Endodermal cell (in vitro differentiated cells): ENCODE measurements around the gene GFRAL. TPM values are rescaled to one million over a fixed set of nuclear protein-coding genes. Genes with fewer than 3 reads are reported as not detected.
A peak's percentile ranks its signal among the peaks of the same experiment; 100 is the strongest.

Experiments
- DNase-seq: peaks from one replicate; pipeline ENCODE4 v3.0.0-alpha.2; 2017
- H3K27ac ChIP-seq: 2 replicates; pipeline ENCODE4 v1.5.1; 2013; ENCODE audit warnings: mild to moderate bottlenecking, low read depth, low read length, moderate library complexity
- H3K27me3 ChIP-seq: 2 replicates; pipeline ENCODE4 v1.6.1; 2013; ENCODE audit warnings: mild to moderate bottlenecking, low read length, moderate library complexity; ENCODE audit not compliant: insufficient read depth, control insufficient read depth, poor library complexity, severe bottlenecking
- H3K36me3 ChIP-seq: 2 replicates; pipeline ENCODE4 v1.7.0; 2013; ENCODE audit warnings: mild to moderate bottlenecking, low read length, moderate library complexity; ENCODE audit not compliant: control insufficient read depth, insufficient read depth
- H3K4me1 ChIP-seq: one replicate; pipeline ENCODE4 v1.7.0; 2013; ENCODE audit warnings: low read length; ENCODE audit not compliant: control insufficient read depth, insufficient read depth
- H3K4me3 ChIP-seq: 2 replicates; pipeline ENCODE4 v1.5.1; 2013; ENCODE audit warnings: mild to moderate bottlenecking, low read length, moderate library complexity
- H3K9ac ChIP-seq: 2 replicates; pipeline ENCODE4 v1.6.1; 2013; ENCODE audit warnings: mild to moderate bottlenecking, low read length, moderate library complexity; ENCODE audit not compliant: poor library complexity, severe bottlenecking; ENCODE audit errors: extremely low read depth
- H3K9me3 ChIP-seq: 2 replicates; pipeline ENCODE4 v1.6.1; 2013; ENCODE audit warnings: mild to moderate bottlenecking, low read length, moderate library complexity; ENCODE audit not compliant: control insufficient read depth
- H3K27ac Mint-ChIP-seq: 2 replicates; pipeline ENCODE4 v1.8.0; 2020; ENCODE audit warnings: mixed read lengths
- H3K27me3 Mint-ChIP-seq: 2 replicates; pipeline ENCODE4 v1.8.0; 2021; ENCODE audit warnings: mild to moderate bottlenecking, mixed read lengths; ENCODE audit not compliant: insufficient read depth
- H3K36me3 Mint-ChIP-seq: 2 replicates; pipeline ENCODE4 v1.8.0; 2020; ENCODE audit warnings: low read depth, mixed read lengths
- H3K4me1 Mint-ChIP-seq: 2 replicates; pipeline ENCODE4 v1.8.0; 2020; ENCODE audit warnings: mixed read lengths
- H3K4me3 Mint-ChIP-seq: 2 replicates; pipeline ENCODE4 v1.8.0; 2020; ENCODE audit warnings: mild to moderate bottlenecking, moderate library complexity, mixed read lengths
- H3K9me3 Mint-ChIP-seq: 2 replicates; pipeline ENCODE4 v1.8.0; 2020; ENCODE audit warnings: mild to moderate bottlenecking, mixed read lengths
- CTCF ChIP-seq: fragments of 200-600 bp; sonication (generic); conservative IDR thresholded peaks from 2 replicates; pipeline ENCODE4 v1.5.0; 2021; ENCODE audit warnings: antibody characterized with exemption, mild to moderate bottlenecking
- WGBS, 2 experiments: methylation state at CpG; one replicate each; pipeline versions ENCODE4 v1.1.5 to v1.1.7; 2013; ENCODE audit warnings: missing lambda C conversion rate in 2 of 2, mixed read lengths in 1 of 2; ENCODE audit not compliant: insufficient coverage in 1 of 2, insufficient read length in 1 of 2; 5-methylcytosine and 5-hydroxymethylcytosine counted together
- long read RNA-seq, 4 experiments: library from polyadenylated mRNA in 2 of 4; library from RNA in 1 of 4; library from capped mRNA in 1 of 4; stranded (forward) in 3 of 4; unstranded in 1 of 4; transcript quantifications; one replicate each; pipeline ENCODE4 v2.0.0, GENCODE V29; 2020 to 2021; ENCODE audit warnings: inconsistent platforms in 1 of 4
- polyA plus RNA-seq, 2 experiments: library from polyadenylated mRNA; stranded (reverse); fragments of 50-300 nt; gene quantifications; one replicate each; pipeline ENCODE4 v1.2.3, GENCODE V29; 2013
- total RNA-seq, 2 donors: library from RNA; stranded (reverse); fragmentation: NEBNext Ultra II Directional in 1 of 2; extraction: Animal tissue kit (Norgen Biotek cat#: 25700) in 1 of 2; gene quantifications; 2 replicates in 1 of 2; 3 replicates in 1 of 2; pipeline ENCODE4 v1.2.1, GENCODE V29; 2021

Gene GFRAL
- not detected for total RNA-seq
- polyA plus RNA-seq (2013, experiment 1 of 2), result not detected
- not detected for polyA plus RNA-seq (2013, experiment 2 of 2)
- long read RNA-seq, experiment 1, result 0 reads
- long read RNA-seq, experiment 2, result 0 reads
- long read RNA-seq, experiment 3, result 0 reads
- long read RNA-seq, experiment 4, result 0 reads

DNA sequence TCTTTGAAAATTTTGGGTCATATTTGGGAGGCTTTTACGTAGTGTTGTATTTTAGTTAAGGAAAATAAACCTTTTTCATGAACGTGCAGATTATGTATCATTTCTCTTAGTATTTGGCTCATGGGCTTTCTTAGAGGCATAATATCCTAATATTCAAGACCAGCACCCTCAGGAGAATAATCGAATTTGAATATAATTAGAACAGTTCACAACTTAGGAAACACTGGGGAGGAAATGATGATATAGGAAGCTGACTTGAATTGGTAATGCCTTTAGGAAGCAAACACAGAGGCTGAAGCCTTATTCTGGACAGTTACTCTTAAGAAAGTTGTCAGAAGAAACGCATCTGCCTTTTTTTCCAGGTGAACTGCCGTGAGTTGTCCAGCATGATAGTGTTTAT is at the start of gene GFRAL:
Gene GFRAL, plus strand, starts transcription at position 301 of the 400 bp plus-strand sequence. Its CDS starts 86 bp downstream, at position 387.
- Histone ChIP-seq H3K9ac (no peak within 1 kb of the TSS), H3K36me3 (no peaks in the 10 kb centered on the region), H3K27me3 (no peaks in the 10 kb centered on the region), H3K4me3 (no peak within 1 kb of the TSS), H3K27ac (no peak within 1 kb of the TSS), H3K9me3 (no peaks in the 10 kb centered on the region), H3K4me1 (no peaks in the 10 kb centered on the region)
- WGBS, 2 experiments, result 92% methylated on average over 5 of the region's 5 CpGs; no CpG with 5 or more reads in 1 of the 2 experiments
- no peak within 1 kb of the TSS for H3K27ac Mint-ChIP-seq
- no peak for DNase-seq
- no peaks in the 10 kb centered on the region for H3K27me3 Mint-ChIP-seq
- no peak for TF ChIP-seq CTCF
- no peaks in the 10 kb centered on the region for H3K9me3 Mint-ChIP-seq
- H3K36me3 Mint-ChIP-seq, result no peaks in the 10 kb centered on the region
- no peak within 1 kb of the TSS for H3K4me3 Mint-ChIP-seq
- H3K4me1 Mint-ChIP-seq, result no peaks in the 10 kb centered on the region

GRCh38 chr6:55277646-55278045 is 49.6 kb upstream of the GFRAL start:
- Histone ChIP-seq H3K36me3 (no peaks in the 10 kb centered on the region), H3K27me3 (no peaks in the 10 kb centered on the region), H3K4me3 (no peak overlapping the region), H3K27ac (no peak overlapping the region), H3K4me1 (peaks cover 11% of the 10 kb centered on the region), H3K9ac (no peak overlapping the region), H3K9me3 (no peaks in the 10 kb centered on the region)
- DNase-seq, result no peak
- peaks cover 37% of the 10 kb centered on the region for H3K4me1 Mint-ChIP-seq
- H3K9me3 Mint-ChIP-seq, result no peaks in the 10 kb centered on the region
- H3K36me3 Mint-ChIP-seq, result no peaks in the 10 kb centered on the region
- TF ChIP-seq CTCF, result no peak
- peak overlapping the region; percentile 34 for H3K4me3 Mint-ChIP-seq
- WGBS, 2 experiments, result 78 to 94% methylated on average over 3 to 5 of the region's 5 CpGs
- no peaks in the 10 kb centered on the region for H3K27me3 Mint-ChIP-seq
- H3K27ac Mint-ChIP-seq, result no peak overlapping the region

- Mint-ChIP-seq H3K36me3 (no peaks in the 10 kb centered on the region), H3K27me3 (no peaks in the 10 kb centered on the region), H3K9me3 (no peaks in the 10 kb centered on the region), H3K27ac (no peak overlapping the region), H3K4me1 (peaks cover 44% of the 10 kb centered on the region), H3K4me3 (no peak overlapping the region)
- Histone ChIP-seq H3K4me3 (no peak overlapping the region), H3K9ac (no peak overlapping the region), H3K36me3 (no peaks in the 10 kb centered on the region), H3K9me3 (no peaks in the 10 kb centered on the region), H3K27ac (no peak overlapping the region), H3K27me3 (no peaks in the 10 kb centered on the region), H3K4me1 (peaks cover 11% of the 10 kb centered on the region)
- no peak for TF ChIP-seq CTCF
- WGBS, 2 experiments, result 72 to 84% methylated on average over 4 of the region's 4 CpGs
- DNase-seq, result no peak
These were observed 46.1 kb upstream of the GFRAL start for GRCh38 chr6:55281215-55281614.
